ENCODE data around the gene SANBR. TPM values are rescaled to one million over a fixed set of nuclear protein-coding genes. Genes with fewer than 3 reads are reported as not detected.
A peak's percentile ranks its signal among the peaks of the same experiment; 100 is the strongest.

The SANBR gene
- total RNA-seq, 6 experiments from 2014 or later: 1.3 to 4.4 (median 1.9) TPM

DNA sequence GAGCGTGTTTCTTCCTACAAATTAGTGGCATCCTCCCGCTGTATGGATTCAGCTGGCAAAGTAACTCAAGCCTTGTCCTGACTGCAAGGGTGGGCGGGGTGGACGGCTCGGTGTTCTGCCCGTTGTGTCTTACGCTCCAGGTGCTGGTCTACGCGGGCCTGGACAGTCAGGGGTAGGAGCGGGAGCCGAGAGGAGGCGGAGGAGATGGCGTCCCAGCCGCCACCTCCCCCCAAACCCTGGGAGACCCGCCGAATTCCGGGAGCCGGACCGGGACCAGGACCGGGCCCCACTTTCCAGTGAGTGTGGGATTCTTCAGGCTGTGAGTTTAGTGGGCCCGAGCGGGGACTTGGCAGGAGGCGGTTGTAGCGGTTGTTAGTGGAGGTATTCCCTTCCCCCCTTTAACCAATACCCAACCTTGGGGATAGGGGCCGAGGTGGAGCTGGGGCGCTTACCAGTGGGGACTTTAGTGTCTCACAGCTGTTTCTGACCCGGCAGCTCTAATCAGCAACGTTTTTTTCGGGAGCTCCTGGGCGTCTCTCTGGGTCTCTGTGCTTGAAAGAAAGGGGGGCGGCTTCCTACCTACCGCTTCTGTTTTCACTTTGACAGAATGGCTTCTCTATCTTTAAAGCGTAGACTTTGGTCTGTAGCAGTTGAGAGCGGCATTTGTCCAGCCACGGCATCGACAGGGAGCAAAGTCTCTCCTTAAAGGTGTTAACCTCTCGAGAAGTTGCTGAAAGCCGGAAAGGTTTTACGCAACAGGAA, 47.9 kb upstream of the SANBR start, which contains the start of the genes PEX13 and PUS10:
Gene PEX13 (plus strand): TSS at position 165 of the 762 bp plus-strand sequence. CDS start 40 bp downstream, at position 205.
Gene PUS10 (minus strand): TSS at position 700 of the 762 bp plus-strand sequence. CDS start 6,365 bp downstream, outside the sequence.
- H3K4me3 ChIP-seq: peak within 1 kb of the TSS; percentile 73 to 95 (median 83)
- peaks cover 0 to 27% (median 4%) of the 10 kb centered on the region in 4 donors for H3K4me1 ChIP-seq
- no peaks in the 10 kb centered on the region for H3K9me3 ChIP-seq
- TF ChIP-seq, protein P1, sequence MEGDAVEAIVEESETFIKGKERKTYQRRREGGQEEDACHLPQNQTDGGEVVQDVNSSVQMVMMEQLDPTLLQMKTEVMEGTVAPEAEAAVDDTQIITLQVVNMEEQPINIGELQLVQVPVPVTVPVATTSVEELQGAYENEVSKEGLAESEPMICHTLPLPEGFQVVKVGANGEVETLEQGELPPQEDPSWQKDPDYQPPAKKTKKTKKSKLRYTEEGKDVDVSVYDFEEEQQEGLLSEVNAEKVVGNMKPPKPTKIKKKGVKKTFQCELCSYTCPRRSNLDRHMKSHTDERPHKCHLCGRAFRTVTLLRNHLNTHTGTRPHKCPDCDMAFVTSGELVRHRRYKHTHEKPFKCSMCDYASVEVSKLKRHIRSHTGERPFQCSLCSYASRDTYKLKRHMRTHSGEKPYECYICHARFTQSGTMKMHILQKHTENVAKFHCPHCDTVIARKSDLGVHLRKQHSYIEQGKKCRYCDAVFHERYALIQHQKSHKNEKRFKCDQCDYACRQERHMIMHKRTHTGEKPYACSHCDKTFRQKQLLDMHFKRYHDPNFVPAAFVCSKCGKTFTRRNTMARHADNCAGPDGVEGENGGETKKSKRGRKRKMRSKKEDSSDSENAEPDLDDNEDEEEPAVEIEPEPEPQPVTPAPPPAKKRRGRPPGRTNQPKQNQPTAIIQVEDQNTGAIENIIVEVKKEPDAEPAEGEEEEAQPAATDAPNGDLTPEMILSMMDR (IDR thresholded peaks at IDR 0.05): no peak
- peak; percentile 75 for TF ChIP-seq POLR2A (IDR thresholded peaks at IDR 0.05)
- no peaks in the 10 kb centered on the region for H3K27me3 ChIP-seq
- H3K36me3 ChIP-seq: no peaks in the 10 kb centered on the region
- ATAC-seq: peak; percentile 87 to 96 (median 91)
- peak; percentile 81 to 90 (median 87) for DNase-seq
- 0% methylated on average over 13 of the region's 39 CpGs for WGBS (ENCODE audit: insufficient coverage, low coverage, low lambda C conversion rate, missing lambda C conversion rate)
- peak within 1 kb of the TSS; percentile 90 to 95 (median 92) for H3K27ac ChIP-seq
- intact Hi-C loops (cut with DNase I): no loop called here

DNA sequence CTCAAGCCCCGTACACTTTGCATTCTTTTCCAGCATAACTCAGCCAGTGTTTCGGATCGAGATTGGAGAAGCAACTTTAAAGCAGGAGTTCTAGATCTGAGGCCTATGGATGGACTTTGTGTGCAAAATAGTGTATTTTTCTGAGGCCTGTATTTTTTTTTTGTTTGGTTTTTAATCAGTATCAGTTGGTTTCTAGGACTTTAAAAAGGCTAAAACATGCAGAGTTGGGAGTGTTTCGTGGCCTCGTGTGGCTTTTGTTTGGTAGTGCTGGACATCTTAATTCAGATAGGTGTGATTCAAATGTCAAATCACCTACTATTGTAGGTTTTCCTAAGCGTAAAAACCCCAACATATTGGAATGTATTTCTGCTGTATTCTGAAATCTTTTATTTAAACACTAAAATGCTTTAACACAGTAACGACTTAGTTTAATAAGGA, 47.3 kb upstream of the SANBR start:
- Histone ChIP-seq H3K4me3 (peak overlapping the region; percentile 73 to 95 (median 83)), H3K4me1 (peaks cover 0 to 27% (median 4%) of the 10 kb centered on the region in 4 donors), H3K36me3 (no peaks in the 10 kb centered on the region), H3K9me3 (no peaks in the 10 kb centered on the region), H3K27ac (peak overlapping the region; percentile 90 to 95 (median 92)), H3K27me3 (no peaks in the 10 kb centered on the region)
- ATAC-seq: peak in 3 of 4 donors; percentile 0 to 7 (median 0)
- TF ChIP-seq, protein P1 (IDR thresholded peaks at IDR 0.05): no peak
- no peak for TF ChIP-seq POLR2A (IDR thresholded peaks at IDR 0.05)
- DNase-seq: no peak
- WGBS (ENCODE audit: insufficient coverage, low coverage, low lambda C conversion rate, missing lambda C conversion rate): 0% methylated on average over 7 of the region's 7 CpGs
- intact Hi-C loops (cut with DNase I): no loop called here

DNA sequence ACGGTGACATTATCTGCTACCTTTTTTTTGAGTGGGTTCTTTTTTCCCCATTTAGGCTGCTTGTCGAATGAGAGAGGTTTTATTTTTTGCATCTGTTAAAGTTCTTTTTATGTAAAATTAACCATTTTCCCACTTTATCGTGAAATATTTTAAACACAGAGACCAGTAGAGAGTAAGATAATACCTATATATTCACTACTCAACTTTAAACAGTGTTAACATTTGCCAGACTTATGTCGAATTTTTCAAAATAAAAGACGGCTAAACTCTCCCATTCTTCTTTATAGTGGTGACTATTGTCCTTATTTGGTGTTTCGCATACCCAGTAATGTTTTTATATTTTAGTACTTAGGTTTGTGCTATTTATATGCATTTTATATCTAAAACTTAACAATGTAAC, 46.9 kb upstream of the SANBR start:
- Histone ChIP-seq H3K9me3 (no peaks in the 10 kb centered on the region), H3K36me3 (peaks cover 0 to 1% (median 0%) of the 10 kb centered on the region in 4 donors), H3K4me3 (peak overlapping the region; percentile 73 to 95 (median 83)), H3K4me1 (peaks cover 0 to 27% (median 4%) of the 10 kb centered on the region in 4 donors), H3K27ac (peak overlapping the region; percentile 90 to 95 (median 92)), H3K27me3 (no peaks in the 10 kb centered on the region)
- DNase-seq (no peak), ATAC-seq (no peak)
- TF ChIP-seq POLR2A (IDR thresholded peaks at IDR 0.05): no peak
- TF ChIP-seq, protein P1 (IDR thresholded peaks at IDR 0.05): no peak
- intact Hi-C loops (cut with DNase I): no loop called here
- 13% methylated on average over 6 of the region's 6 CpGs for WGBS (ENCODE audit: insufficient coverage, low coverage, low lambda C conversion rate, missing lambda C conversion rate)

DNA sequence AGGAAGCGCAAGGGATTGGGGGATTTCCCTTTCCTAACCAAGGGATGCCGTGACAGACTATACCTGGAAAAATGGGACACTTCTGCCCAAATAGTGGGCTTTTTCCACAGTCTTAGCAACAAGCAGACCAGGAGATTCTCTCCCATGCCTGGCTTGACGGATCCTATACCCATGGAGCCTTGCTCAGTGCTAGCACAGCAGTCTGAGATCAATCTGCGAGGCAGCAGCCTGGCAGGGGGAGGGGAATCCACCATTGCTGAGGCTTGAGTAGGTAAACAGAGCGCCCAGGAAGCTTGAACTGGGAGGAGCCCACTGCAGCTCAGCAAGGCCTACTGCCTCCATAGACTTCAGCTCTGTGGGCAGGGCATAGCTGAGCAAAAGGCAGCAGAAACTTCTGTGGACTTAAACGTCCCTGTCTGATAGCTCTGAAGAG, 44.4 kb upstream of the SANBR start:
- no peaks in the 10 kb centered on the region for H3K27me3 ChIP-seq
- 89% methylated on average over 3 of the region's 6 CpGs for WGBS (ENCODE audit: insufficient coverage, low coverage, low lambda C conversion rate, missing lambda C conversion rate)
- peaks cover 0 to 7% (median 2%) of the 10 kb centered on the region in 4 donors for H3K36me3 ChIP-seq
- intact Hi-C loops (cut with DNase I): no loop called here
- H3K4me1 ChIP-seq: peaks cover 0 to 18% (median 4%) of the 10 kb centered on the region in 4 donors
- DNase-seq (no peak), ATAC-seq (no peak)
- no peak overlapping the region for H3K4me3 ChIP-seq
- H3K27ac ChIP-seq: no peak overlapping the region
- TF ChIP-seq POLR2A (IDR thresholded peaks at IDR 0.05): no peak
- TF ChIP-seq, protein P1 (IDR thresholded peaks at IDR 0.05): no peak
- H3K9me3 ChIP-seq: no peaks in the 10 kb centered on the region
